Measurements from ENCODE around the gene BMP7.

Gene BMP7

GRCh38 chr20:57167971-57168701, 98.3 kb downstream of the BMP7 start:
- no peak for DNase-seq (ENCODE audit: low read depth)
- no peak for TF ChIP-seq CTCF (IDR thresholded peaks at IDR 0.05; ENCODE audit: insufficient read depth, low read depth, low read length, missing control alignments)
- H3K4me3 ChIP-seq (ENCODE audit: low read depth, low read length) = no peak overlapping the region

- no peak overlapping the region for H3K4me3 ChIP-seq (ENCODE audit: low read depth, low read length)
- DNase-seq (ENCODE audit: low read depth) = no peak
- no peak for TF ChIP-seq CTCF (IDR thresholded peaks at IDR 0.05; ENCODE audit: insufficient read depth, low read depth, low read length, missing control alignments)
These were observed 99.2 kb downstream of the BMP7 start for GRCh38 chr20:57167292-57167655.

- no peak for DNase-seq (ENCODE audit: low read depth)
- H3K4me3 ChIP-seq (ENCODE audit: low read depth, low read length) = no peak overlapping the region
- TF ChIP-seq CTCF (IDR thresholded peaks at IDR 0.05; ENCODE audit: insufficient read depth, low read depth, low read length, missing control alignments) = no peak
These were observed 99.7 kb downstream of the BMP7 start for GRCh38 chr20:57166568-57167291.

GRCh38 chr20:57165427-57166004, 100.9 kb downstream of the BMP7 start:
- DNase-seq (ENCODE audit: low read depth) = no peak
- no peak overlapping the region for H3K4me3 ChIP-seq (ENCODE audit: low read depth, low read length)
- no peak for TF ChIP-seq CTCF (IDR thresholded peaks at IDR 0.05; ENCODE audit: insufficient read depth, low read depth, low read length, missing control alignments)

- no peak for TF ChIP-seq CTCF (IDR thresholded peaks at IDR 0.05; ENCODE audit: insufficient read depth, low read depth, low read length, missing control alignments)
- no peak for DNase-seq (ENCODE audit: low read depth)
- H3K4me3 ChIP-seq (ENCODE audit: low read depth, low read length) = no peak overlapping the region
These were observed 101.6 kb downstream of the BMP7 start for GRCh38 chr20:57164872-57165271.

- no peak for DNase-seq (ENCODE audit: low read depth)
- no peak overlapping the region for H3K4me3 ChIP-seq (ENCODE audit: low read depth, low read length)
- TF ChIP-seq CTCF (IDR thresholded peaks at IDR 0.05; ENCODE audit: insufficient read depth, low read depth, low read length, missing control alignments) = no peak
These were observed 103.4 kb downstream of the BMP7 start for GRCh38 chr20:57163041-57163440.

Data from GM12865 (cell line).